Measurements from ENCODE around the gene RFX7.

DNA sequence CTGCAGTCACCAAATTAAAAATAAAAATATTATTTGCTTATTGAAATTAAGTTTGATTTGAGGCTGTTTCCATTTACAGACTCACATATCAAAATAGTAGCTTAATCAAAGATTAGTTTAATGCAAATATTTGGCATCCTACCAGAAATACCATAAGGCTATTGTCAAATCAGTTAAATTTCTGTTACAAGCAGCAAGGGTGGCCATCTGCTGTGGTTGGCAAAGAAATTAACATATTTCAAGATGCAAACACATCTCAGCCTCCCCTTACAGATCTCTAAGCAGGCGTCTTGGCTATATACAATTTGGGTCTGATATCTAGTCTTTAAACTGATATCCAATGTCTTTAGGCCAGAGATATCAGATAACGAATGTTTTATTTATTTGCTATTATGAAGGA, 167.0 kb downstream of the RFX7 start:
- TF ChIP-seq, protein P1, sequence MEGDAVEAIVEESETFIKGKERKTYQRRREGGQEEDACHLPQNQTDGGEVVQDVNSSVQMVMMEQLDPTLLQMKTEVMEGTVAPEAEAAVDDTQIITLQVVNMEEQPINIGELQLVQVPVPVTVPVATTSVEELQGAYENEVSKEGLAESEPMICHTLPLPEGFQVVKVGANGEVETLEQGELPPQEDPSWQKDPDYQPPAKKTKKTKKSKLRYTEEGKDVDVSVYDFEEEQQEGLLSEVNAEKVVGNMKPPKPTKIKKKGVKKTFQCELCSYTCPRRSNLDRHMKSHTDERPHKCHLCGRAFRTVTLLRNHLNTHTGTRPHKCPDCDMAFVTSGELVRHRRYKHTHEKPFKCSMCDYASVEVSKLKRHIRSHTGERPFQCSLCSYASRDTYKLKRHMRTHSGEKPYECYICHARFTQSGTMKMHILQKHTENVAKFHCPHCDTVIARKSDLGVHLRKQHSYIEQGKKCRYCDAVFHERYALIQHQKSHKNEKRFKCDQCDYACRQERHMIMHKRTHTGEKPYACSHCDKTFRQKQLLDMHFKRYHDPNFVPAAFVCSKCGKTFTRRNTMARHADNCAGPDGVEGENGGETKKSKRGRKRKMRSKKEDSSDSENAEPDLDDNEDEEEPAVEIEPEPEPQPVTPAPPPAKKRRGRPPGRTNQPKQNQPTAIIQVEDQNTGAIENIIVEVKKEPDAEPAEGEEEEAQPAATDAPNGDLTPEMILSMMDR (IDR thresholded peaks at IDR 0.05) = no peak
- TF ChIP-seq POLR2AphosphoS5 (IDR thresholded peaks at IDR 0.05) (no peak), POLR2A (IDR thresholded peaks at IDR 0.05) (no peak)

Data from breast epithelium (tissue), 3 donors.